GM18858 (cell line): ENCODE measurements around the gene XPNPEP2.

ENCODE experiments used
- ATAC-seq: cut with Tn5 transposase; IDR thresholded peaks from one replicate; pipeline ENCODE4 v1.9.1; 2021; ENCODE audit not compliant: unreplicated experiment

Gene XPNPEP2

GRCh38 chrX:129797251-129797906 lies 58.6 kb downstream of the XPNPEP2 start:
- no peak for ATAC-seq

GRCh38 chrX:129798456-129798855 lies 59.7 kb downstream of the XPNPEP2 start:
- no peak for ATAC-seq

DNA sequence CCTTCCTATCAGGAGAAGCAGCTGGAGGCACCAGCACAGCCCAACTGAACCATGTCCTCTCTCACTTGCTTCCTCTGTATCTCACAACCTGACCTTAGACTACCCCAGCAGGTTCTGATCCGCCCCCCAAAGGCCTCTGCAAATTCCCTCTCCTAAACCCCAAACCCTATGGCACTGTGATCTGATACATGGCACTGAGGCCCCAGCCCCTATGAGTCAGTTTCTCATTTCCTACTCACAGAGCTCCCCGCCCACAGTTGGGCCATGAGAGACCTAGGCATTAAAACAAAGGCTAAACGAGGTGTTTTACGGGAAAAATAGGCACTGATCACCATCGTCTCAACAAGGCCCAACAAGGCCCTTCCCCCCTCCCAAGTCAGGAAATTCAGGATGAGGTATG lies 60.1 kb downstream of the XPNPEP2 start:
- ATAC-seq, result no peak

- ATAC-seq, result no peak
These were observed 61.4 kb downstream of the XPNPEP2 start for GRCh38 chrX:129800186-129800585.

GRCh38 chrX:129802863-129803262 lies 64.1 kb downstream of the XPNPEP2 start:
- no peak for ATAC-seq

DNA sequence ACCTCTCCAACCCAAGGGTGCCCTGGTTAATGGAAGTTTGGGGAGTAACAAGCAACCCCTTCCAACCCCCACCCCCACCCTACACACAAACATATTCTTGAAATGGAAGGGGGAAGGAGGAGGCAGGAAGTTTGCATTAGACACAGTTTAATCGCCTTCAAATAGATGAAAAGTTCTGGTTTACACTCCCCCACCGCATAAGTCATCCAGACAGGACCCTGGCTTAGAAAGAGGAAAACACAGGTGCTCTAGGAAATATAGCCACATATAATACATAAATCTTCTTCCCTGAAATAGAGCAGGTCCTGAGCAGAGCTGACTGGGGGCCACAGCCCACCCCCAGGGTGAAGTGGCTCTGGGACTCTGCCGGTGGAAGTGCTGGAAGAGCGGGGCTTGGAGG lies 66.0 kb downstream of the XPNPEP2 start:
- no peak for ATAC-seq

GRCh38 chrX:129808158-129808828 lies 69.5 kb downstream of the XPNPEP2 start:
- no peak for ATAC-seq

DNA sequence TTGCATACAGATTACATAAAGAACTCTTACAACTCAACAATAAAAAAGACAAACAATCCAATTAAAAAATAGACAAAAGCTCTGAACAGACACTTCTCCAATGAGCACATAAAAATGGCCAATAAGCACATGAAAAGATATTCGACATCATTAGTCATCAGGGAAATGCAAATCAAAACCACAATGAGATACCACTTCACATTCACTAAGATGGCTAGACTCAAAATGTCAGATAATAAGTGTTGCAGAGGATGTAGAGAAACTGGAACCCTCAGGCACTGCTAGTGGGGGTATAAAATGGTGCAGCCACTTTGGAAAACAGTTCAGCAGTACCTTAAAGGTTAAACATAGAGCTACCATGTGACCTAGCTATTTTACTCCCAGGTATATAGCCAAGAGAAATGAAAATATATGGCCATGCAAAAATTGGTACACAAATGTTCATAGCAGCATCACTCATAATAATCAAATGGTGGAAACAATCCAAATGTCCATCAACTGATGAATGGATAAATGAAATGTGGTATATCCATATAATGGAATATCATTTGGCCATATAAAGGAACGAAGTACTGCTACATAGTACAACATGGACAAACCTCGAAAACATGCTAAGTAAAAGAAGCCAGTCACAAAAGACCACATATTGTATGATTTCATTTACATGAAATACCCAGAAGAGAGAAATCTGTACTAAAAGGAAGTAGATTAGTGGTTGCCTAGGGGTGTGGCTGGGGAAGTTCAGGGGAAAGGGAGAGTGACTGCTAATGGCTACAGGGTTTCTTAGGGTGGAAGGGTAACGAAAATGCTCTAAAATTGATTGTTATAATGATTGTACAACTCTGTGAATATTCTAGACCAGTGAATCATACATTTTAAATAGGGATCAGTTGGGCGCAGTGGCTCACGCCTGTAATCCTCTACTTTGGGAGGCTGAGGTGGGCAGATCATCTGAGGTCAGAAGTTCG lies 70.3 kb downstream of the XPNPEP2 start:
- ATAC-seq, result no peak

GRCh38 chrX:129813662-129814368 lies 75.0 kb downstream of the XPNPEP2 start:
- ATAC-seq, result no peak

GRCh38 chrX:129818123-129818522 lies 79.3 kb downstream of the XPNPEP2 start:
- no peak for ATAC-seq
